RWPE2 (cell line): Measurements from ENCODE around the gene AKT1.

Experiments used
- ATAC-seq: fragments of 200-7000 bp; cut with Tn5 transposase; 3 replicates; pipeline ENCODE4 v1.9.1; 2021; ENCODE audit warnings: low read depth
- DNase-seq: peaks from one replicate; pipeline ENCODE4 v3.0.0-alpha.2; 2020; ENCODE audit warnings: low spot score
- H3K27ac ChIP-seq: fragments of 450-650 bp; 2 replicates; pipeline ENCODE4 v1.5.1; 2017; ENCODE audit warnings: mild to moderate bottlenecking; ENCODE audit not compliant: poor library complexity, severe bottlenecking
- H3K27me3 ChIP-seq: fragments of 250-450 bp; sonication (Bioruptor Pico); 2 replicates; pipeline ENCODE4 v1.5.1; 2021; ENCODE audit warnings: mild to moderate bottlenecking, moderate library complexity; ENCODE audit not compliant: insufficient read depth, poor library complexity, severe bottlenecking
- H3K36me3 ChIP-seq: fragments of 250-450 bp; sonication (Bioruptor Pico); 2 replicates; pipeline ENCODE4 v1.5.1; 2020; ENCODE audit warnings: low read depth, mild to moderate bottlenecking, moderate library complexity
- H3K4me1 ChIP-seq: fragments of 250-450 bp; sonication (Bioruptor Pico); 2 replicates; pipeline ENCODE4 v1.5.1; 2021; ENCODE audit warnings: mild to moderate bottlenecking, moderate library complexity; ENCODE audit not compliant: insufficient read depth, poor library complexity, severe bottlenecking
- H3K4me3 ChIP-seq: fragments of 250-450 bp; sonication (Bioruptor Pico); 2 replicates; pipeline ENCODE4 v1.5.1; 2021; ENCODE audit warnings: mild to moderate bottlenecking, moderate library complexity; ENCODE audit not compliant: severe bottlenecking
- H3K9me3 ChIP-seq: fragments of 250-450 bp; sonication (Bioruptor Pico); 2 replicates; pipeline ENCODE4 v1.5.1; 2021; ENCODE audit warnings: mild to moderate bottlenecking, moderate library complexity; ENCODE audit not compliant: severe bottlenecking
- CTCF ChIP-seq: fragments of 450-650 bp; IDR thresholded peaks from one replicate; pipeline ENCODE4 v1.5.1; 2017; ENCODE audit warnings: mild to moderate bottlenecking, moderate library complexity; ENCODE audit not compliant: poor library complexity, severe bottlenecking

AKT1 gene

GRCh38 chr14:104771918-104772706 is 23.4 kb downstream of the AKT1 start:
- Histone ChIP-seq H3K27ac (no peak overlapping the region), H3K9me3 (no peaks in the 10 kb centered on the region), H3K4me1 (no peaks in the 10 kb centered on the region), H3K27me3 (no peaks in the 10 kb centered on the region), H3K4me3 (no peak overlapping the region), H3K36me3 (peaks cover 56% of the 10 kb centered on the region)
- ATAC-seq (no peak), DNase-seq (no peak)
- TF ChIP-seq CTCF, result no peak

- H3K9me3 ChIP-seq, result peaks cover 3% of the 10 kb centered on the region
- no peak overlapping the region for H3K4me3 ChIP-seq
- no peak for TF ChIP-seq CTCF
- no peak for DNase-seq
- no peaks in the 10 kb centered on the region for H3K27me3 ChIP-seq
- ATAC-seq, result no peak
- peaks cover 50% of the 10 kb centered on the region for H3K36me3 ChIP-seq
- H3K4me1 ChIP-seq, result no peaks in the 10 kb centered on the region
- H3K27ac ChIP-seq, result no peak overlapping the region
These were observed 24.2 kb downstream of the AKT1 start for GRCh38 chr14:104771374-104771773.

GRCh38 chr14:104770851-104771272 is 24.7 kb downstream of the AKT1 start:
- DNase-seq (no peak), ATAC-seq (no peak)
- Histone ChIP-seq H3K4me1 (no peaks in the 10 kb centered on the region), H3K9me3 (peaks cover 6% of the 10 kb centered on the region), H3K27me3 (no peaks in the 10 kb centered on the region), H3K27ac (no peak overlapping the region), H3K4me3 (no peak overlapping the region), H3K36me3 (peaks cover 45% of the 10 kb centered on the region)
- peak; percentile 36 for TF ChIP-seq CTCF

GRCh38 chr14:104770072-104770579 is 25.4 kb downstream of the AKT1 start:
- no peak for ATAC-seq

More at GRCh38 chr14:104770072-104770579, 25.4 kb downstream of the AKT1 start:
- H3K4me1 ChIP-seq, result no peaks in the 10 kb centered on the region
- no peak overlapping the region for H3K27ac ChIP-seq
- no peaks in the 10 kb centered on the region for H3K27me3 ChIP-seq
- no peak for DNase-seq
- peaks cover 6% of the 10 kb centered on the region for H3K9me3 ChIP-seq
- TF ChIP-seq CTCF, result no peak
- H3K4me3 ChIP-seq, result no peak overlapping the region
- H3K36me3 ChIP-seq, result peaks cover 39% of the 10 kb centered on the region
